A549 (cell line): ENCODE results near the gene DSCAM.

Experiments
- CHD4 ChIP-seq: fragments of 200-600 bp; sonication (generic); IDR thresholded peaks from 2 replicates; pipeline ENCODE4 v1.6.1; 2016; ENCODE audit warnings: antibody characterized with exemption, mild to moderate bottlenecking, borderline replicate concordance
- MAX ChIP-seq: IDR thresholded peaks from 2 replicates; pipeline ENCODE4 v1.6.1; 2012
- MAZ ChIP-seq: fragments of 150-350 bp; IDR thresholded peaks from 2 replicates; pipeline ENCODE4 v1.6.1; 2014; ENCODE audit warnings: antibody characterized with exemption, low read depth, low read length, borderline replicate concordance
- POLR2AphosphoS2 ChIP-seq: conservative IDR thresholded peaks from 2 replicates; pipeline ENCODE4 v1.6.1; 2012; ENCODE audit warnings: low read length, improper control_type of control experiment, inconsistent platforms
- RCOR1 ChIP-seq: fragments of 150-350 bp; IDR thresholded peaks from 2 replicates; pipeline ENCODE4 v1.6.1; 2014; ENCODE audit warnings: antibody characterized with exemption, low read length, low read depth
- TF ChIP-seq, protein P1 (sequence below): fragments of >200 bp; sonication (Bioruptor Twin); formaldehyde crosslinking; IDR thresholded peaks from 3 replicates; pipeline ENCODE4 v1.5.1; 2016

- TF ChIP-seq RCOR1 (no peak), MAX (no peak), CHD4 (no peak), MAZ (no peak), POLR2AphosphoS2 (no peak)
- TF ChIP-seq, protein P1, sequence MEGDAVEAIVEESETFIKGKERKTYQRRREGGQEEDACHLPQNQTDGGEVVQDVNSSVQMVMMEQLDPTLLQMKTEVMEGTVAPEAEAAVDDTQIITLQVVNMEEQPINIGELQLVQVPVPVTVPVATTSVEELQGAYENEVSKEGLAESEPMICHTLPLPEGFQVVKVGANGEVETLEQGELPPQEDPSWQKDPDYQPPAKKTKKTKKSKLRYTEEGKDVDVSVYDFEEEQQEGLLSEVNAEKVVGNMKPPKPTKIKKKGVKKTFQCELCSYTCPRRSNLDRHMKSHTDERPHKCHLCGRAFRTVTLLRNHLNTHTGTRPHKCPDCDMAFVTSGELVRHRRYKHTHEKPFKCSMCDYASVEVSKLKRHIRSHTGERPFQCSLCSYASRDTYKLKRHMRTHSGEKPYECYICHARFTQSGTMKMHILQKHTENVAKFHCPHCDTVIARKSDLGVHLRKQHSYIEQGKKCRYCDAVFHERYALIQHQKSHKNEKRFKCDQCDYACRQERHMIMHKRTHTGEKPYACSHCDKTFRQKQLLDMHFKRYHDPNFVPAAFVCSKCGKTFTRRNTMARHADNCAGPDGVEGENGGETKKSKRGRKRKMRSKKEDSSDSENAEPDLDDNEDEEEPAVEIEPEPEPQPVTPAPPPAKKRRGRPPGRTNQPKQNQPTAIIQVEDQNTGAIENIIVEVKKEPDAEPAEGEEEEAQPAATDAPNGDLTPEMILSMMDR: no peak
Observed at GRCh38 chr21:40845441-40845995, 1.4 kb downstream of the DSCAM start.
